WI38 (cell line): ENCODE measurements around the gene CD79A.
"Not testable (repeated sequence)": the region's sequence is repeated elsewhere in the genome, so short reads cannot be mapped to it uniquely, and the experiment has no call there.

Source experiments
- H3K4me3 ChIP-seq: 2 replicates; pipeline ENCODE4 v1.5.1; 2011; ENCODE audit warnings: low read depth, mild to moderate bottlenecking, control low read depth, low read length
- CTCF ChIP-seq: IDR thresholded peaks from 2 replicates; pipeline ENCODE4 v1.5.1; 2012; ENCODE audit warnings: low read depth, mild to moderate bottlenecking, control low read depth, low read length

The CD79A gene

GRCh38 chr19:41913538-41914423 lies 36.7 kb downstream of the CD79A start:
- H3K4me3 ChIP-seq = no peak overlapping the region
- no peak for TF ChIP-seq CTCF

- H3K4me3 ChIP-seq = not testable (repeated sequence)
These were observed 37.4 kb downstream of the CD79A start for GRCh38 chr19:41914424-41914834.

- no peak for TF ChIP-seq CTCF
- no peak overlapping the region for H3K4me3 ChIP-seq
These were observed 38.1 kb downstream of the CD79A start for GRCh38 chr19:41915021-41915775.

GRCh38 chr19:41915776-41916414 lies 38.8 kb downstream of the CD79A start:
- TF ChIP-seq CTCF = no peak

GRCh38 chr19:41917676-41918075 lies 40.6 kb downstream of the CD79A start:
- no peak overlapping the region for H3K4me3 ChIP-seq
- TF ChIP-seq CTCF = no peak

More at GRCh38 chr19:41915776-41916414, 38.8 kb downstream of the CD79A start:
- no peak overlapping the region for H3K4me3 ChIP-seq

GRCh38 chr19:41918095-41918494 lies 41.0 kb downstream of the CD79A start:
- TF ChIP-seq CTCF = no peak
- H3K4me3 ChIP-seq = no peak overlapping the region

- no peak overlapping the region for H3K4me3 ChIP-seq
- TF ChIP-seq CTCF = no peak
These were observed 41.7 kb downstream of the CD79A start for GRCh38 chr19:41918653-41919244.
